ENCODE data around the gene BICD2. TPM values are rescaled to one million over a fixed set of nuclear protein-coding genes. Genes with fewer than 3 reads are reported as not detected.

Gene BICD2
- total RNA-seq, 4 donors from 2014 or later, result 36.2 to 46.7 (median 41.6) TPM

DNA sequence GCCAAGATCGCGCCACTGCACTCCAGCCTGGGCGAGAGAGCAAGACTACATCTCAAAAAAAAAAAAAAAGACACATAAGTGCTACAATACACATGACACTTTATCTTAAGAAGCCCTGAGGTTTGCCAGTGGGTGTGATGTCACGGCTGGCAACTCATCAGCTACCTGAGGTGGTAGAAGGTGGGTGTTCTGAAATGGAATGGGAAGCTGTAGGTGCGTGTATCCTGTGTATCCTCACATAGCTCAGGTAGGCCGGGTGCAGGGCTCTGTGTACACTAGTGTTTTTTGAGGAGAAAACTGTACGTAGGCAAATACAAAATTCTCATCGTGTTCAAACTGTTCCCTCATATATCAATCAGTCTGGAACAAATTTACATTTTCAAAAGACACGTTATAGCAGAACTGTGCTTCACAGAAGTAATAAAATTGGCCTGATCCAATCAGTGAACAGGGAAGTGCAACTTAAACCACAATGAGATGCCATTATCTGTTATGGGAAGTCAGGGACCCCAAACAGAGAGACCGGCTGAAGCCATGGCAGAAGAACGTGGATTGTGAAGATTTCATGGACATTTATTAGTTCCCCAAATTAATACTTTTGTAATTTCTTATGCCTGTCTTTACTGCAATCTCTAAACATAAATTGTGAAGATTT lies 10.4 kb downstream of the BICD2 start:
- H3K27me3 ChIP-seq, result no peaks in the 10 kb centered on the region
- no peak for TF ChIP-seq EP300 (IDR thresholded peaks at IDR 0.05)
- TF ChIP-seq POLR2A (IDR thresholded peaks at IDR 0.05), result no peak
- TF ChIP-seq, protein P1, sequence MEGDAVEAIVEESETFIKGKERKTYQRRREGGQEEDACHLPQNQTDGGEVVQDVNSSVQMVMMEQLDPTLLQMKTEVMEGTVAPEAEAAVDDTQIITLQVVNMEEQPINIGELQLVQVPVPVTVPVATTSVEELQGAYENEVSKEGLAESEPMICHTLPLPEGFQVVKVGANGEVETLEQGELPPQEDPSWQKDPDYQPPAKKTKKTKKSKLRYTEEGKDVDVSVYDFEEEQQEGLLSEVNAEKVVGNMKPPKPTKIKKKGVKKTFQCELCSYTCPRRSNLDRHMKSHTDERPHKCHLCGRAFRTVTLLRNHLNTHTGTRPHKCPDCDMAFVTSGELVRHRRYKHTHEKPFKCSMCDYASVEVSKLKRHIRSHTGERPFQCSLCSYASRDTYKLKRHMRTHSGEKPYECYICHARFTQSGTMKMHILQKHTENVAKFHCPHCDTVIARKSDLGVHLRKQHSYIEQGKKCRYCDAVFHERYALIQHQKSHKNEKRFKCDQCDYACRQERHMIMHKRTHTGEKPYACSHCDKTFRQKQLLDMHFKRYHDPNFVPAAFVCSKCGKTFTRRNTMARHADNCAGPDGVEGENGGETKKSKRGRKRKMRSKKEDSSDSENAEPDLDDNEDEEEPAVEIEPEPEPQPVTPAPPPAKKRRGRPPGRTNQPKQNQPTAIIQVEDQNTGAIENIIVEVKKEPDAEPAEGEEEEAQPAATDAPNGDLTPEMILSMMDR (IDR thresholded peaks at IDR 0.05), result no peak

DNA sequence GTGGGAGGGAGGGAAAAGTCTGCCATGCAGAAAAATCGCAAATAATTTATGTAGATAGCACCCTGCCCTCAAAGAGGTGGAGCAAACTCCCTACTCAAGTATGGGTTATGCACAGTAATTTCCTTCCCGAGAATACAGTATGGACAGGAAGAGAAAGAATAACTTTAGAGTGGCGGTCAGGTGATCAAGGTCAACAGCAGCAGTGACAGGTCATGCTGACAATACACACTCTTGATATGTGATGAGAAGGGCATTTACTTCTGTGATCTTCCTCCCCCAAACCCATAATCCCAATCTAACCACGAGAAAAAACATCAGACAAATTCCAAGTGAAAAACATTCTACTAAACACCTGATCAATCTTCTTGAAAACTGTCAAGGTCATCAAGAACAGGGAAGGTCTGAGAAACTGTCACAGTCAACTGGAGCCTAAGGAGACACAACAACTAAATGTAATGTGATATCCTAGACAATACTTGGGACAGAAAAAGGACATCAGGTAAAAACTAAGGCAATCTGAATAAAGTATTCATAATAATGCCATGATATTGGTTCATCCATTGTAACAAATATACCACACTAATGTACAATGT lies 11.7 kb downstream of the BICD2 start:
- no peaks in the 10 kb centered on the region for H3K27me3 ChIP-seq
- H3K27ac ChIP-seq, result no peak overlapping the region
- H3K4me3 ChIP-seq, result no peak overlapping the region
- no peaks in the 10 kb centered on the region for H3K9me3 ChIP-seq
- DNase-seq (ENCODE audit: low spot score in 2 of 2), result no peak
- H3K36me3 ChIP-seq, result peaks cover 0 to 3% (median 0%) of the 10 kb centered on the region in 3 donors
- H3K4me1 ChIP-seq, result peaks cover 4 to 39% (median 22%) of the 10 kb centered on the region in 4 donors
- TF ChIP-seq, protein P1 (IDR thresholded peaks at IDR 0.05), result no peak
- TF ChIP-seq EP300 (IDR thresholded peaks at IDR 0.05), result no peak
- no peak for TF ChIP-seq POLR2A (IDR thresholded peaks at IDR 0.05)
- WGBS, 2 donors, result 70 to 77% methylated on average over 4 of the region's 4 CpGs

More for the DNA sequence above, 10.4 kb downstream of the BICD2 start:
- WGBS, 2 donors, result 89 to 92% methylated on average over 11 of the region's 11 CpGs
- Histone ChIP-seq H3K36me3 (peaks cover 0 to 3% (median 0%) of the 10 kb centered on the region in 3 donors), H3K9me3 (no peaks in the 10 kb centered on the region), H3K4me1 (peaks cover 4 to 28% (median 10%) of the 10 kb centered on the region in 4 donors), H3K4me3 (no peak overlapping the region), H3K27ac (no peak overlapping the region)
- no peak for DNase-seq (ENCODE audit: low spot score in 2 of 2)

DNA sequence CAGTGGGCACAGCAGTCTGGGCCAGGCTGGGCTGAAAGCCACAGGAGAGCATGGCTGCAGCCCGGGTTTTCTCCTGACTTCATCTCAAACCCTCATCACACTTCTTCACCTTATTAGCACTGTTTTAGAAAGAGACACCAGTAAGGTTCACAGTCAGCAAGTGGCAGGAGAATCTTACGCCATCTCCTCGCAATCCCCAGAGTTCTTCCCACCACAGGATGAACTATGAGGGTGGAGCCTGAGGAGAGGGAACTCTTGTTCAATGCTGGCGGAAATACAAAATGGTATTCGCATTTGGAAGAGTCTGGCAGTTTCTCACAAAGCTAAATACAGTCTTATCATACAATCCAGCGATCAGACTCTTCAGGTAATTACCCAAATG lies 14.7 kb downstream of the BICD2 start:
- WGBS, 2 donors, result 52 to 60% methylated on average over 6 of the region's 6 CpGs
- Histone ChIP-seq H3K36me3 (no peaks in the 10 kb centered on the region), H3K27me3 (no peaks in the 10 kb centered on the region), H3K4me1 (peaks cover 4 to 68% (median 38%) of the 10 kb centered on the region in 4 donors), H3K4me3 (no peak overlapping the region), H3K9me3 (no peaks in the 10 kb centered on the region), H3K27ac (peak overlapping the region in 2 of 4 donors; percentile 28 to 72)
- no peak for TF ChIP-seq POLR2A (IDR thresholded peaks at IDR 0.05)
- TF ChIP-seq, protein P1 (IDR thresholded peaks at IDR 0.05), result no peak
- no peak for TF ChIP-seq EP300 (IDR thresholded peaks at IDR 0.05)
- DNase-seq (ENCODE audit: low spot score in 2 of 2), result no peak

DNA sequence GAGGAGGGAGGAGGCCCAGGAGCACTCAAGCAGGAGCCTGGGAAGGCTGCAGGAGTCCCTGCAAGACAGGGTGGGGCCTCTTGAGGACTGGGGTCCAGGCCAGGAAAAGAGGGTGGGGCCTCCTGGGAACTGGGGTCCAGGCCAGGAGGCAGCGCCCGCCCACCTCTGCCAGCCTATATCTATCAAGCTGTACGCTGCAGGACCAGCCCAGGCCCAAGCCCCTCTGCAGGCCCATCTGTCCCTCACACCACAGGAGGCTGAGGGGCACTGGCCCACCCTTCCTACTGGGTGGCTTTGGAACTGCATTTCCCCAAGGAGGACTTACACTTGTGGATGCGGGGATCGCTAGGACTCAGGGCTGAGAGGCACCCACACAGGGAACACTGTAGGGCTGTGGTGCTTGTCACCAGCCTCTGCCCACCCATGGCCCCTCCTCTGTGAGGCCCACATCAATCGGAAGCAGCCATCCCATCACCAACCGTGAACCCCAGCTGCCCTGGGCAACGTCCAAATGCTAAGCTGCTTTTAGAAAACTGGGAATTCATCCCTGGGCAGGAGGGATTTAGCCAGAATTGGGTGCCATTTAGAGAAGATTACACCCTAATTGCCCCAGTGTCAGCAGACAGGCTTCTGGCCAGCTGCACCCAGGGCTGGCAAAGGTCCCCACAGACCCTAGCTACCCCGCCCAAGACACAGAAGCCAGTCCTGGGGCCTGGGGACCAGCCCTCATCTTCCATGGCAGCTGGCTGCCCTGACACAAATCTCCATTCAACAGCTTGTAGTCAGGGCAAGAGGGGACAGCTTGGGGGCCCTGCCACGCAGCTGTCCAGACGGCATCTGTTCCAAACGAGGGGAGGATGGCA lies 15.3 kb downstream of the BICD2 start:
- Histone ChIP-seq H3K36me3 (no peaks in the 10 kb centered on the region), H3K4me1 (peaks cover 4 to 70% (median 38%) of the 10 kb centered on the region in 4 donors), H3K27me3 (no peaks in the 10 kb centered on the region), H3K9me3 (no peaks in the 10 kb centered on the region), H3K4me3 (no peak overlapping the region), H3K27ac (peak overlapping the region in 2 of 4 donors; percentile 21 to 72)
- no peak for DNase-seq (ENCODE audit: low spot score in 2 of 2)
- TF ChIP-seq, protein P1 (IDR thresholded peaks at IDR 0.05), result no peak
- TF ChIP-seq EP300 (IDR thresholded peaks at IDR 0.05) (no peak), POLR2A (IDR thresholded peaks at IDR 0.05) (no peak)
- WGBS, 2 donors, result 42 to 49% methylated on average over 11 to 12 of the region's 12 CpGs

DNA sequence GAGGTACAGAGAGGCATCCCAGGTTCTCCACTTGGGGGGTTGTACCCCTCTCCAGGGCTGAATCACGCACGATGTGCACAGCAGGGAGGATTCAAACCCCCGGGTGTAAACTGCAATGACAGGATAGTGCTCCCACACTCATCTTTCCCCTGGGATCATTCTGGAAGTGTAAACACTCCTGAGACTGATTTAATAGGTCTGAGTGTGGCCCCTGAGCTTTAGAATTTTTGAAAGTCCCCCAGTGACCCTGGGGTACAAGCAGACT lies 16.5 kb downstream of the BICD2 start:
- no peaks in the 10 kb centered on the region for H3K9me3 ChIP-seq
- TF ChIP-seq, protein P1 (IDR thresholded peaks at IDR 0.05), result no peak
- no peak for TF ChIP-seq POLR2A (IDR thresholded peaks at IDR 0.05)
- TF ChIP-seq EP300 (IDR thresholded peaks at IDR 0.05), result no peak
- H3K27ac ChIP-seq, result peak overlapping the region in 2 of 4 donors; percentile 54 to 72
- no peak for DNase-seq (ENCODE audit: low spot score in 2 of 2)
- 72% methylated on average over 3 of the region's 3 CpGs; no CpG with 5 or more reads in 1 of the 2 donors for WGBS, 2 donors
- H3K4me1 ChIP-seq, result peaks cover 4 to 81% (median 39%) of the 10 kb centered on the region in 4 donors
- no peak overlapping the region for H3K4me3 ChIP-seq
- H3K36me3 ChIP-seq, result no peaks in the 10 kb centered on the region
- no peaks in the 10 kb centered on the region for H3K27me3 ChIP-seq

All from tibial nerve (tissue), 4 donors.